Suppressor macrophage treated with lipopolysaccharide for 4 hours (primary cell): ENCODE measurements around the gene SDK1.

Experiments
- DNase-seq: peaks from one replicate; pipeline ENCODE4 v3.0.0-alpha.2; 2020

Gene SDK1

GRCh38 chr7:4174884-4175283, 873.8 kb downstream of the SDK1 start:
- no peak for DNase-seq

- DNase-seq = no peak
These were observed 874.4 kb downstream of the SDK1 start for GRCh38 chr7:4175346-4175973.

GRCh38 chr7:4177001-4177400, 875.9 kb downstream of the SDK1 start:
- DNase-seq = no peak

- DNase-seq = no peak
These were observed 877.4 kb downstream of the SDK1 start for GRCh38 chr7:4178416-4178815.

- DNase-seq = no peak
These were observed 878.0 kb downstream of the SDK1 start for GRCh38 chr7:4178916-4179687.

- no peak for DNase-seq
These were observed 878.8 kb downstream of the SDK1 start for GRCh38 chr7:4179688-4180380.

GRCh38 chr7:4181446-4181845, 880.4 kb downstream of the SDK1 start:
- DNase-seq = no peak

- DNase-seq = no peak
These were observed 881.7 kb downstream of the SDK1 start for GRCh38 chr7:4182605-4183300.

GRCh38 chr7:4184653-4185052, 883.6 kb downstream of the SDK1 start:
- no peak for DNase-seq

- no peak for DNase-seq
These were observed 884.1 kb downstream of the SDK1 start for GRCh38 chr7:4185136-4185535.

- no peak for DNase-seq
These were observed 884.9 kb downstream of the SDK1 start for GRCh38 chr7:4185721-4186512.

- no peak for DNase-seq
These were observed 885.4 kb downstream of the SDK1 start for GRCh38 chr7:4186513-4186780.

GRCh38 chr7:4188651-4189050, 887.6 kb downstream of the SDK1 start:
- no peak for DNase-seq

GRCh38 chr7:4189131-4189570, 888.1 kb downstream of the SDK1 start:
- no peak for DNase-seq

GRCh38 chr7:4190010-4190981, 889.2 kb downstream of the SDK1 start:
- no peak for DNase-seq

- no peak for DNase-seq
These were observed 890.0 kb downstream of the SDK1 start for GRCh38 chr7:4191046-4191445.

GRCh38 chr7:4191525-4191924, 890.5 kb downstream of the SDK1 start:
- DNase-seq = no peak

- no peak for DNase-seq
These were observed 894.6 kb downstream of the SDK1 start for GRCh38 chr7:4195660-4196059.

- DNase-seq = no peak
These were observed 895.2 kb downstream of the SDK1 start for GRCh38 chr7:4196121-4196819.

- DNase-seq = no peak
These were observed 897.2 kb downstream of the SDK1 start for GRCh38 chr7:4198301-4198700.

GRCh38 chr7:4200546-4201094, 899.6 kb downstream of the SDK1 start:
- no peak for DNase-seq
